Measurements from ENCODE around the gene POLR2C. TPM values are rescaled to one million over a fixed set of nuclear protein-coding genes. Genes with fewer than 3 reads are reported as not detected.

POLR2C gene
- total and polyA plus RNA-seq, 2 of the 13 experiments (the other 11 are each of a cell fraction or from before 2014, with no cell fraction given), result 104 to 216 TPM

DNA sequence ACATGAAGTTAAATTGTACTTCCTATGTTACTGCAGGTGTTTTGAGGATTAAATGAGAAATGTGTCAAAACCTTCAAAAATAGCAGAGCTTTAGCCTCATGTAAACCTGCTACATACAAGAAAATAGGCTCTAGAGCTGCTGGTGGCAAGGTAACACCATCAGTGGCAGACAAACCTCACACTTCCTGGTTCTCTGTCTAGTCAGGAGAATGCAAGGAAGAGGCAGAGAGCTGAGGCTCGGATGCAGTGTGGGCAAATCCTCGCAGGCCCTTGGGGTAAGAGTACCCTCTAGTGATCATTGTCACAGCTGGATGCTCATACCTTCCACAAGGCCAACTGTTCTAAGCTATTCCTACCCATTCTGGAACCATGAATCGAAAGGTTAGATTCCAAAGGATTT is 29.5 kb upstream of the POLR2C start (continued):
- TF ChIP-seq PITX1 (CRISPR knock-in tag; IDR thresholded peaks at IDR 0.05) (no peak), MTF2 (CRISPR knock-in tag; IDR thresholded peaks at IDR 0.05; ENCODE audit: borderline replicate concordance) (no peak)
- TF ChIP-seq, protein P1, sequence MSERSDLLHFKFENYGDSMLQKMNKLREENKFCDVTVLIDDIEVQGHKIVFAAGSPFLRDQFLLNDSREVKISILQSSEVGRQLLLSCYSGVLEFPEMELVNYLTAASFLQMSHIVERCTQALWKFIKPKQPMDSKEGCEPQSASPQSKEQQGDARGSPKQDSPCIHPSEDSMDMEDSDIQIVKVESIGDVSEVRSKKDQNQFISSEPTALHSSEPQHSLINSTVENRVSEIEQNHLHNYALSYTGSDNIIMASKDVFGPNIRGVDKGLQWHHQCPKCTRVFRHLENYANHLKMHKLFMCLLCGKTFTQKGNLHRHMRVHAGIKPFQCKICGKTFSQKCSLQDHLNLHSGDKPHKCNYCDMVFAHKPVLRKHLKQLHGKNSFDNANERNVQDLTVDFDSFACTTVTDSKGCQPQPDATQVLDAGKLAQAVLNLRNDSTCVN (CRISPR knock-in tag; IDR thresholded peaks at IDR 0.05; ENCODE audit: borderline replicate concordance), result no peak

DNA sequence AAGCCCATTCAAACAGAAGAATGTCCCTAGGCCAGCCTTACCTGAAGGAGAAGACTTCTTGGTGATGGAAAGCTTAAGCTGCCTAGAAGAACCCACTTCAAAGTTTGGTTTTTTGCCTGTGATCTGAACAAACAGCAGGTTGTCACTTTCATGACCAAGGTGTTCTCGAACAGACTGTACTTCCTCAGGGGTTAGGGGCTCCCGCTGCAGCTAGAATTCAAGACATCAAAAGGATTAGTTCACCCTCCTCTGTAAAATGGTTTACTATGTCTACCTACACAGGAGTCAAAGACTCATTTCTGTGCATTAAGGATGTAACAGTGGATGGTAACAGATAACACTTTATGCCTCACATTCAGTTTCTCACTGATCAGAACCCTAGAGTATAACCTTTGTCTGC is 28.5 kb upstream of the POLR2C start:
- FAIRE-seq, result no peak
- H3K27me3 ChIP-seq (ENCODE audit: control insufficient read depth in 1 of 2, insufficient read depth in 2 of 2, low read length in 2 of 2), result no peaks in the 10 kb centered on the region

DNA sequence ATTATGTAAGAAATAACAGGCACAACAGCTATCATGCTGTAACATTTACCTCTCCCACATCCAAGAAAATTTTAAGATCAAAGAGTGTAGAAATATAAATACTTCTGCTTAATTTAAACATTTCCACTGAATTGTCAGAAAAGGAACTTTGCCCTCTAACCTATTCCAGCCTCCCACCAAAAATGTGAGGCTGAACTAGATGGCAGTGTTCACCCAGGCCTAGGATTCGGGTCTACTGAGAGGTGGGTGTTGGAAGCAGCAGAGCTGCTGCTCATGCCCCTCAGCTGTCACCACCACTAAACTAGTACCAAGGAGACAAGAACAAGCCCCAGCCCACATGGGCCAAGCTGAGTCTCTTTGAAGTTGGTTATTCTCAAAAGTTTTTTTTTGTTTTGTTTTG is 26.6 kb upstream of the POLR2C start:
- H3K36me3 ChIP-seq (replicated peaks in 1 of 2; ENCODE audit: control insufficient read depth in 1 of 2, insufficient read depth in 2 of 2, low read length in 2 of 2), result peaks cover 27 to 67% of the 10 kb centered on the region in 2 experiments
- H2AFZ ChIP-seq (ENCODE audit: low read length), result no peak overlapping the region
- no peaks in the 10 kb centered on the region for H3K27me3 ChIP-seq (ENCODE audit: control insufficient read depth in 1 of 2, insufficient read depth in 2 of 2, low read length in 2 of 2)
- H3K4me3 ChIP-seq (replicated peaks in 1 of 3; ENCODE audit: insufficient read depth in 1 of 3, low read depth in 2 of 3, low read length in 3 of 3), result no peak overlapping the region
- H3K79me2 ChIP-seq (ENCODE audit: insufficient read depth, low read length), result no peaks in the 10 kb centered on the region
- ATAC-seq, result peak; percentile 44; the same call in 2 of the 3 replicates
- no TSS peak for BruUV-seq (replicated peaks)
- H4K20me1 ChIP-seq (ENCODE audit: insufficient read depth, low read length), result no peaks in the 10 kb centered on the region
- no peak overlapping the region for H3K9ac ChIP-seq (ENCODE audit: insufficient read depth, low read depth, low read length)
- H3K27ac ChIP-seq (ENCODE audit: extremely low read length, insufficient read depth, low read length), result no peak overlapping the region
- in situ Hi-C loops (cut with HindIII; ENCODE audit: extremely low pct_ligation_motif_present, low pct_unique_long_range_greater_than_20kb), result no loop called here
- intact Hi-C loops (cut with micrococcal nuclease; ENCODE audit: unreplicated experiment), result no loop called here
- no peak for DNase-seq (ENCODE audit: low spot score)
- POLR2A ChIA-PET, result interaction anchor here (0.7 to 1.7 kb wide), 2 partner anchors 11 to 344 kb away, joined by 3 to 11 read pairs; partner anchors contain the start of genes CIAPIN1 and COQ9
- FAIRE-seq, result no peak
- H3K4me1 ChIP-seq (ENCODE audit: insufficient read depth, low read length), result peaks cover 16% of the 10 kb centered on the region
- 88% methylated on average over 1 of the region's 1 CpG for WGBS (ENCODE audit: low lambda C conversion rate)
- H3K4me2 ChIP-seq (ENCODE audit: low read depth, low read length), result no peak overlapping the region
- CTCF ChIA-PET (ENCODE audit: low intra/inter-chr PET ratio, low total read pairs), result no interaction called here
- H3K9me3 ChIP-seq (ENCODE audit: low read length), result no peaks in the 10 kb centered on the region
- TF ChIP-seq, protein P2, sequence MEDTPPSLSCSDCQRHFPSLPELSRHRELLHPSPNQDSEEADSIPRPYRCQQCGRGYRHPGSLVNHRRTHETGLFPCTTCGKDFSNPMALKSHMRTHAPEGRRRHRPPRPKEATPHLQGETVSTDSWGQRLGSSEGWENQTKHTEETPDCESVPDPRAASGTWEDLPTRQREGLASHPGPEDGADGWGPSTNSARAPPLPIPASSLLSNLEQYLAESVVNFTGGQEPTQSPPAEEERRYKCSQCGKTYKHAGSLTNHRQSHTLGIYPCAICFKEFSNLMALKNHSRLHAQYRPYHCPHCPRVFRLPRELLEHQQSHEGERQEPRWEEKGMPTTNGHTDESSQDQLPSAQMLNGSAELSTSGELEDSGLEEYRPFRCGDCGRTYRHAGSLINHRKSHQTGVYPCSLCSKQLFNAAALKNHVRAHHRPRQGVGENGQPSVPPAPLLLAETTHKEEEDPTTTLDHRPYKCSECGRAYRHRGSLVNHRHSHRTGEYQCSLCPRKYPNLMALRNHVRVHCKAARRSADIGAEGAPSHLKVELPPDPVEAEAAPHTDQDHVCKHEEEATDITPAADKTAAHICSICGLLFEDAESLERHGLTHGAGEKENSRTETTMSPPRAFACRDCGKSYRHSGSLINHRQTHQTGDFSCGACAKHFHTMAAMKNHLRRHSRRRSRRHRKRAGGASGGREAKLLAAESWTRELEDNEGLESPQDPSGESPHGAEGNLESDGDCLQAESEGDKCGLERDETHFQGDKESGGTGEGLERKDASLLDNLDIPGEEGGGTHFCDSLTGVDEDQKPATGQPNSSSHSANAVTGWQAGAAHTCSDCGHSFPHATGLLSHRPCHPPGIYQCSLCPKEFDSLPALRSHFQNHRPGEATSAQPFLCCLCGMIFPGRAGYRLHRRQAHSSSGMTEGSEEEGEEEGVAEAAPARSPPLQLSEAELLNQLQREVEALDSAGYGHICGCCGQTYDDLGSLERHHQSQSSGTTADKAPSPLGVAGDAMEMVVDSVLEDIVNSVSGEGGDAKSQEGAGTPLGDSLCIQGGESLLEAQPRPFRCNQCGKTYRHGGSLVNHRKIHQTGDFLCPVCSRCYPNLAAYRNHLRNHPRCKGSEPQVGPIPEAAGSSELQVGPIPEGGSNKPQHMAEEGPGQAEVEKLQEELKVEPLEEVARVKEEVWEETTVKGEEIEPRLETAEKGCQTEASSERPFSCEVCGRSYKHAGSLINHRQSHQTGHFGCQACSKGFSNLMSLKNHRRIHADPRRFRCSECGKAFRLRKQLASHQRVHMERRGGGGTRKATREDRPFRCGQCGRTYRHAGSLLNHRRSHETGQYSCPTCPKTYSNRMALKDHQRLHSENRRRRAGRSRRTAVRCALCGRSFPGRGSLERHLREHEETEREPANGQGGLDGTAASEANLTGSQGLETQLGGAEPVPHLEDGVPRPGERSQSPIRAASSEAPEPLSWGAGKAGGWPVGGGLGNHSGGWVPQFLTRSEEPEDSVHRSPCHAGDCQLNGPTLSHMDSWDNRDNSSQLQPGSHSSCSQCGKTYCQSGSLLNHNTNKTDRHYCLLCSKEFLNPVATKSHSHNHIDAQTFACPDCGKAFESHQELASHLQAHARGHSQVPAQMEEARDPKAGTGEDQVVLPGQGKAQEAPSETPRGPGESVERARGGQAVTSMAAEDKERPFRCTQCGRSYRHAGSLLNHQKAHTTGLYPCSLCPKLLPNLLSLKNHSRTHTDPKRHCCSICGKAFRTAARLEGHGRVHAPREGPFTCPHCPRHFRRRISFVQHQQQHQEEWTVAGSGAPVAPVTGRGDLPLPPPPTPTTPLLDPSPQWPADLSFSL (CRISPR knock-in tag; IDR thresholded peaks at IDR 0.05), result no peak

More for the DNA sequence above, 28.5 kb upstream of the POLR2C start:
- TF ChIP-seq HIVEP1 (CRISPR knock-in tag; IDR thresholded peaks at IDR 0.05) (no peak), ZNF572 (CRISPR knock-in tag; IDR thresholded peaks at IDR 0.05) (no peak)
- ChIA-PET CTCF (ENCODE audit: low intra/inter-chr PET ratio, low total read pairs) (no interaction called here), POLR2A (interaction anchor here (3.0 kb wide), 1 partner anchor 12 kb away, joined by 44 read pairs; the partner anchor contains the start of genes CIAPIN1 and COQ9)
- BruUV-seq (replicated peaks), result no TSS peak
- Histone ChIP-seq H3K9ac (ENCODE audit: insufficient read depth, low read depth, low read length) (no peak overlapping the region), H3K4me1 (ENCODE audit: insufficient read depth, low read length) (peaks cover 16% of the 10 kb centered on the region), H3K4me2 (ENCODE audit: low read depth, low read length) (no peak overlapping the region), H3K9me3 (ENCODE audit: low read length) (no peaks in the 10 kb centered on the region), H3K36me3 (replicated peaks in 1 of 2; ENCODE audit: control insufficient read depth in 1 of 2, insufficient read depth in 2 of 2, low read length in 2 of 2) (peaks cover 27 to 72% of the 10 kb centered on the region in 2 experiments), H2AFZ (ENCODE audit: low read length) (no peak overlapping the region), H3K79me2 (ENCODE audit: insufficient read depth, low read length) (no peaks in the 10 kb centered on the region), H3K4me3 (replicated peaks in 1 of 3; ENCODE audit: insufficient read depth in 1 of 3, low read depth in 2 of 3, low read length in 3 of 3) (no peak overlapping the region), H4K20me1 (ENCODE audit: insufficient read depth, low read length) (no peaks in the 10 kb centered on the region), H3K27ac (ENCODE audit: extremely low read length, insufficient read depth, low read length) (no peak overlapping the region)
- WGBS (ENCODE audit: low lambda C conversion rate), result 100% methylated on average over 2 of the region's 2 CpGs
- ATAC-seq (no peak), DNase-seq (ENCODE audit: low spot score) (no peak)
- intact Hi-C loops (cut with micrococcal nuclease; ENCODE audit: unreplicated experiment) (no loop called here), in situ Hi-C loops (cut with HindIII; ENCODE audit: extremely low pct_ligation_motif_present, low pct_unique_long_range_greater_than_20kb) (no loop called here)
